HG03460 (cell line): ENCODE measurements around the gene SLC1A7.

ENCODE experiments used
- ATAC-seq: cut with Tn5 transposase; IDR thresholded peaks from one replicate; pipeline ENCODE4 v1.9.1; 2021; ENCODE audit not compliant: unreplicated experiment

Gene SLC1A7

GRCh38 chr1:53160924-53161378 lies 18.5 kb upstream of the SLC1A7 start:
- no peak for ATAC-seq

- ATAC-seq = no peak
Observed at GRCh38 chr1:53158900-53159299, 16.5 kb upstream of the SLC1A7 start.

- ATAC-seq = no peak
Observed at GRCh38 chr1:53156783-53157182, 14.3 kb upstream of the SLC1A7 start.

GRCh38 chr1:53155945-53156344 lies 13.5 kb upstream of the SLC1A7 start:
- no peak for ATAC-seq

- ATAC-seq = no peak
Observed at GRCh38 chr1:53155534-53155933, 13.1 kb upstream of the SLC1A7 start.

GRCh38 chr1:53154859-53155438 lies 12.5 kb upstream of the SLC1A7 start:
- no peak for ATAC-seq

- ATAC-seq = no peak
Observed at GRCh38 chr1:53153752-53154151, 11.3 kb upstream of the SLC1A7 start.

GRCh38 chr1:53148123-53148522 lies 5.7 kb upstream of the SLC1A7 start:
- no peak for ATAC-seq

- ATAC-seq = no peak
Observed at GRCh38 chr1:53147174-53147573, 4.7 kb upstream of the SLC1A7 start.

GRCh38 chr1:53145942-53146708 lies 3.7 kb upstream of the SLC1A7 start:
- no peak for ATAC-seq

- no peak for ATAC-seq
Observed at GRCh38 chr1:53145619-53145941, 3.1 kb upstream of the SLC1A7 start.

GRCh38 chr1:53145051-53145600 lies 2.7 kb upstream of the SLC1A7 start:
- ATAC-seq = no peak

GRCh38 chr1:53144201-53144600 lies 1.8 kb upstream of the SLC1A7 start:
- ATAC-seq = no peak

GRCh38 chr1:53143527-53143926 lies 1.1 kb upstream of the SLC1A7 start:
- no peak for ATAC-seq

GRCh38 chr1:53141487-53142055 lies 867 bp downstream of the SLC1A7 start:
- no peak for ATAC-seq

GRCh38 chr1:53140451-53140850 lies 2.0 kb downstream of the SLC1A7 start:
- no peak for ATAC-seq

- no peak for ATAC-seq
Observed at GRCh38 chr1:53139951-53140361, 2.5 kb downstream of the SLC1A7 start.

GRCh38 chr1:53138991-53139884 lies 3.2 kb downstream of the SLC1A7 start:
- ATAC-seq = no peak

GRCh38 chr1:53137729-53138128 lies 4.7 kb downstream of the SLC1A7 start:
- no peak for ATAC-seq

- no peak for ATAC-seq
Observed at GRCh38 chr1:53135735-53136114, 6.7 kb downstream of the SLC1A7 start.
